ENCODE data around the gene GLT1D1. TPM values are rescaled to one million over a fixed set of nuclear protein-coding genes. Genes with fewer than 3 reads are reported as not detected.

GLT1D1 gene
- 8.6 TPM for total RNA-seq

DNA sequence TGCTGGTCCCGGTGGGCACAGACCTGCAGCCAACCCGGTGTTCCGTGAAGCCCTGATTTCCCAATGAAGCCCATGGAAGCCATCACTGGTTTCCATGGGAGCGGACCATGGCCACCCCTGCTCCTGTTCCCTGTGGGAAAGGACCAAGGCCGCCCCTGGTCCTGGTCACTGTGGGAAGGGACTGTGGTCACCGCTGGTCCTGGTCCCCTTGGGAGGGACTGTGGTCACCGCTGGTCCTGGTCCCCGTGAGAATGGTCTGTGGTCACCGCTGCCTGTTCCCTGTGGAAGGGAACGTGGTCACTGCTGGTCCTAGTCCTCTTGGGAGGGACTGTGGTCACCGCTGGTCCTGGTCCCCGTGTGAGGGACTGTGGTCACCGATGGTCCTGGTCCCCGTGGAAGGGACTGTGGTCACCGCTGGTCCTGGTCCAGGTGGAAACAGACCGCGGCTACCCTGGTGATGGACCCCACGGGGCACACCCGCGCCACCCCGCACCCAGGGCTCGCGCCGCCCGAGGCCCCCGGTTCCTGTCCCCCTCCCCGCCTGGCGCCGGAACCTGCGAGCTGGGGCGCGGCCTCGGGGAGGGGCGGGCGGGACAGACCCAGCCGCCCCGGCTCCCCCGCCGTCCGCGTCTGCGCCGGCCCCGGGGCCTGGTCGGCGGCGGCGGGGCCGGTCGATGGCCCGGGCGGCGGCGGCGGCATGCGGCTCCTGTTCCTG is at the start of gene GLT1D1:
GLT1D1 (plus strand) TSS at position 594 of the 715 bp plus-strand sequence; CDS start at position 698, 104 bp downstream.

DNA sequence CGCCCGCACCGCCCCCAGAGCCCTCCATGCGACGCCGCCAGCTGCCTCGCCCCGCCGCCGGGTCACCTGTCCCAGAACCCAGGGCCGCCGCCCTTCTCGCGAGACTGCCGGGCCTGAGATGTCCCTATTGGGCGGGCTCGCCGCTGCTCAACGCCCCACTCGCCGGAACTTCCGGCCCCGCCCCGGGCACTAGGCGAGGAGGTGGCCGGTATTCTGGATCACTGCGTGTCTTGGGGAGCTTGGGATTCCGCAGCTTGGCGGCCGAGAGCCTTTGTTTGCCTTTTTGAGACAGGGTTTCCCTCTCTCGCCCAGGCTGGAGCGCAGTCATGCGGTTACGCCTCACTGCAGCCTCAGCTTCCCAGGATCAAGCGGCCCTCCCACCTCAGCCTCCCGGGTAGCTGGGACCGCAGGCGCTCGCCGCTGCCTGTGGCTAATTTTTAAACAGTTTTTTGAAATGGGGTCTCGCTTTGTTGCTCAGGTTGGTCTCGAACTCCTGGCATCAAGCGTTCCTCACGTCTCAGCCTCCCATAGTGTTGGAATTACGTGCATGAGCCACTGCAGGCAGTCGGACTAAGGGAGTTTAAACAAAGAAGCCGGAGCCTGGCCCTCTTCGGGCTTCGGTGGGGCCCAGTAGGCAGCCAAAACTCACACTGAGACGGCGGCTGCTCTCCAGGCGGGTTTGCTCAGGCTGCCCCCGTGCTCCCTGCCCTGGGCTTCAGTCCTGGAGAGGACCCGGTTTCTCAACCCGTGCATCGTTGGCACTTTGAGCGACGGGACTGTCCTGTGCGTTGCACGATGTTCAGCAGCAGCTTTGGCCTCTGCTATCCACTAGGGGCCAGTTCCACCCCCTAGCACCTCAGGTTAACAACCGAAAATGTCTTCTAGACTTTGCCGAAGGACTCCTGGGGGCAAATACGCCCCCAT is 29.1 kb upstream of the GLT1D1 start, which contains the start of gene SLC15A4:
SLC15A4 (minus strand) TSS at position 43 of the 924 bp plus-strand sequence; CDS start at position 28, 15 bp downstream.

Other genes with a start within 250 kb of the GLT1D1 start
- 63.1 TPM for gene SLC15A4, start 29.5 kb upstream of the GLT1D1 start, total RNA-seq